OCI-LY7 (cell line): ENCODE results near the gene IPCEF1. TPM values are rescaled to one million over a fixed set of nuclear protein-coding genes. Genes with fewer than 3 reads are reported as not detected.

ENCODE experiments used
- BruUV-seq: library from RNA; stranded (reverse); fragments of 400-500 nt; replicated peaks from 2 replicates; lab custom pipeline; 2021; lab: Mats Ljungman, UMichigan
- CTCF ChIA-PET: fragments of 300-600 bp; sonication (Branson Sonifier 250); formaldehyde crosslinking; loops from one replicate; lab custom pipeline; 2022; ENCODE audit warnings: antibody characterized with exemption; ENCODE audit not compliant: unreplicated experiment; lab: Charles Lee
- POLR2A ChIA-PET: fragments of 300-600 bp; sonication (Branson Sonifier 250); formaldehyde crosslinking; loops from one replicate; lab custom pipeline; 2022; ENCODE audit warnings: antibody characterized with exemption; lab: Charles Lee
- DNase-seq: peaks from one replicate; pipeline ENCODE4 v3.0.0-alpha.2; 2015; ENCODE audit warnings: low spot score
- H2AFZ ChIP-seq: fragments of 200-600 bp; sonication (generic), shearing (Covaris generic); 2 replicates; pipeline ENCODE4 v1.6.1; 2014; ENCODE audit warnings: mild to moderate bottlenecking, antibody characterized with exemption, low read length, moderate library complexity
- H3K27ac ChIP-seq: fragments of 200-600 bp; sonication (generic); 2 replicates; pipeline ENCODE4 v1.5.1; 2014; ENCODE audit warnings: mixed run types, low read depth, mild to moderate bottlenecking, moderate library complexity, low read length, inconsistent platforms; ENCODE audit not compliant: poor library complexity, severe bottlenecking
- H3K36me3 ChIP-seq: fragments of 200-600 bp; sonication (generic); 2 replicates; pipeline ENCODE4 v1.6.1; 2014; ENCODE audit warnings: mild to moderate bottlenecking, antibody characterized with exemption, low read length, moderate library complexity, mixed read lengths; ENCODE audit not compliant: insufficient read depth
- H3K4me1 ChIP-seq: fragments of 200-600 bp; sonication (generic); 2 replicates; pipeline ENCODE4 v1.5.1; 2014; ENCODE audit warnings: mild to moderate bottlenecking, low read length; ENCODE audit not compliant: insufficient read depth, poor library complexity, severe bottlenecking
- H3K4me2 ChIP-seq: fragments of 200-600 bp; sonication (generic); 2 replicates; pipeline ENCODE4 v1.6.1; 2014; ENCODE audit warnings: mild to moderate bottlenecking, low read length
- H3K4me3 ChIP-seq: fragments of 200-600 bp; sonication (generic); 2 replicates; pipeline ENCODE4 v1.5.1; 2014; ENCODE audit warnings: mild to moderate bottlenecking, low read depth, low read length; ENCODE audit not compliant: poor library complexity, severe bottlenecking
- H3K79me2 ChIP-seq: fragments of 200-600 bp; sonication (generic); 2 replicates; pipeline ENCODE4 v1.6.1; 2016; ENCODE audit warnings: low read depth, mild to moderate bottlenecking, low read length, moderate library complexity, mixed read lengths; ENCODE audit not compliant: insufficient read depth
- H3K9me2 ChIP-seq: fragments of 200-600 bp; sonication (generic); 2 replicates; pipeline ENCODE4 v1.6.1; 2016; ENCODE audit warnings: mild to moderate bottlenecking, low read length, mixed read lengths; ENCODE audit not compliant: insufficient read depth
- H3K9me3 ChIP-seq: fragments of 200-600 bp; sonication (generic); 2 replicates; pipeline ENCODE4 v1.6.1; 2014; ENCODE audit warnings: mild to moderate bottlenecking, mixed run types, low read length, mixed read lengths
- H4K20me1 ChIP-seq: fragments of 200-600 bp; sonication (generic); 2 replicates; pipeline ENCODE4 v1.6.1; 2014; ENCODE audit warnings: mild to moderate bottlenecking, antibody characterized with exemption, low read length, moderate library complexity, mixed read lengths; ENCODE audit not compliant: insufficient read depth
- EZH2phosphoT487 ChIP-seq: fragments of 200-600 bp; sonication (generic); IDR thresholded peaks from 2 replicates; pipeline ENCODE4 v1.6.1; 2018; ENCODE audit warnings: low read depth, borderline replicate concordance, mild to moderate bottlenecking, mixed run types, antibody characterized with exemption, low read length, moderate library complexity, mixed read lengths
- intact Hi-C: fragments of 100-400 bp; cut with micrococcal nuclease; formaldehyde crosslinking; loops from one replicate; pipeline ENCODE4 v1.10.0; 2022; ENCODE audit not compliant: unreplicated experiment
- total RNA-seq, 2 experiments: library from RNA; depleted of rRNA in 1 of 2; stranded (reverse); fragments of >200 nt in 1 of 2; shearing (Covaris generic) in 1 of 2; gene quantifications; 2 replicates each; pipeline ENCODE4 v1.2.3, GENCODE V29; 2014 to 2022
- TF ChIP-seq, protein P1 (sequence below): fragments of 200-600 bp; sonication (generic); conservative IDR thresholded peaks from 2 replicates; pipeline ENCODE4 v1.5.1; 2014; ENCODE audit warnings: mild to moderate bottlenecking, antibody characterized with exemption, low read length, moderate library complexity, mixed read lengths

Gene IPCEF1
- total RNA-seq, 2 experiments from 2014 or later: not detected

DNA sequence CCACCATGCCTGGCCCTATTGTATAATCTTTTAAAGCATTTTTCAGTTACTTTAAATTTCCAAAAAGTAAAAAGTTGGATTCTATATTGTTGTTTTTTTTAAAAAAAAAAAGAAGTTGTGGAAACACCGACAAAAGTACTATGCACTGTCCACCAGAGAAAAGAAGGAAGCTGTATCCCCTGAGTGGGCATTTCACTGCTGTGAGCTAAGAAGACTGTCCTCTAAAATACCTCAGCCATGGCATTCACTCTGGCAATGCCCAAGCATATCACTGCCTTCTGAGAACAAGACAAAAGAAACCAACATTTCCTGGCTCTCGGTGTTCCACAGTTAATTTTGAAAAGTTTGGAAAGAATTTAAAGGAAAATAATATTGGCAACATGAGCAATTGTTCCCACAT, 117.8 kb downstream of the IPCEF1 start:
- Histone ChIP-seq H3K79me2 (no peaks in the 10 kb centered on the region), H3K9me2 (no peaks in the 10 kb centered on the region), H3K4me1 (no peaks in the 10 kb centered on the region), H3K9me3 (no peaks in the 10 kb centered on the region), H3K4me2 (no peak overlapping the region), H3K4me3 (no peak overlapping the region), H3K36me3 (no peaks in the 10 kb centered on the region), H3K27ac (no peak overlapping the region), H4K20me1 (no peaks in the 10 kb centered on the region), H2AFZ (no peak overlapping the region)
- BruUV-seq: no TSS peak
- POLR2A ChIA-PET: no interaction called here
- no peak for TF ChIP-seq EZH2phosphoT487
- TF ChIP-seq, protein P1, sequence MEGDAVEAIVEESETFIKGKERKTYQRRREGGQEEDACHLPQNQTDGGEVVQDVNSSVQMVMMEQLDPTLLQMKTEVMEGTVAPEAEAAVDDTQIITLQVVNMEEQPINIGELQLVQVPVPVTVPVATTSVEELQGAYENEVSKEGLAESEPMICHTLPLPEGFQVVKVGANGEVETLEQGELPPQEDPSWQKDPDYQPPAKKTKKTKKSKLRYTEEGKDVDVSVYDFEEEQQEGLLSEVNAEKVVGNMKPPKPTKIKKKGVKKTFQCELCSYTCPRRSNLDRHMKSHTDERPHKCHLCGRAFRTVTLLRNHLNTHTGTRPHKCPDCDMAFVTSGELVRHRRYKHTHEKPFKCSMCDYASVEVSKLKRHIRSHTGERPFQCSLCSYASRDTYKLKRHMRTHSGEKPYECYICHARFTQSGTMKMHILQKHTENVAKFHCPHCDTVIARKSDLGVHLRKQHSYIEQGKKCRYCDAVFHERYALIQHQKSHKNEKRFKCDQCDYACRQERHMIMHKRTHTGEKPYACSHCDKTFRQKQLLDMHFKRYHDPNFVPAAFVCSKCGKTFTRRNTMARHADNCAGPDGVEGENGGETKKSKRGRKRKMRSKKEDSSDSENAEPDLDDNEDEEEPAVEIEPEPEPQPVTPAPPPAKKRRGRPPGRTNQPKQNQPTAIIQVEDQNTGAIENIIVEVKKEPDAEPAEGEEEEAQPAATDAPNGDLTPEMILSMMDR: no peak
- no peak for DNase-seq
- CTCF ChIA-PET: no interaction called here
- intact Hi-C loops: no loop called here

DNA sequence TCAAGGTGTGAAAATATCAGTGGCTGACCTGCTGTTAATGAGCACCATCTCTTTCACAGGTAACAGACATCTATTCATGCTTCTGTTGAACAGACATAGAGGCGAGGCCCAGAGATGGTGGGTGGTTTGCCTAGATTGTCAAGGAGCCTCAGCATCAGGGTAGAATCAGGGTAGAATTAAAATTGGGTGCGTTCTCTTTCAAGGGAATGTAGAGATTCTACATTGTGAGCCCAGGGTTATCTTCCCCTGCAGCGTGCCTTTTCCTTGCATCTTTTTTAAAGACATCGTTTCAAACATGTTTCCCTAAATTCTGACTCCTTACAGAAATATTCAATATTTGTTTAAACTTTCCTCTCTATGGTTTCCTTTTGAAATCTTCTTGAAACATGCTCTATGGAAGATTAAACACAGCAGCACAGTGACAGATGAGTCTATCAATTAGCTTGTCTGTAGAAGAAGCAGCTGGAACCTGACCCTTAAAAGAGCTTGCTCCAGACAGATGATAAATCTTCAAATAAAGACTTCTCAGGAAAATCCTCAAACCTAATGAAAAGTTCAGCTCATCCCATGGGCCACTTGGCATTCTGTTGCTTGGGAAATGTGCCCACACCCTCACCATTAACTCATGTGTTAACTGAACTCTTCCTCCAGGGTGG, 119.8 kb downstream of the IPCEF1 start:
- Histone ChIP-seq H3K27ac (no peak overlapping the region), H3K9me2 (no peaks in the 10 kb centered on the region), H3K4me2 (no peak overlapping the region), H2AFZ (no peak overlapping the region), H3K79me2 (no peaks in the 10 kb centered on the region), H4K20me1 (no peaks in the 10 kb centered on the region), H3K36me3 (no peaks in the 10 kb centered on the region), H3K4me3 (no peak overlapping the region), H3K9me3 (no peaks in the 10 kb centered on the region), H3K4me1 (no peaks in the 10 kb centered on the region)
- no peak for DNase-seq
- ChIA-PET POLR2A (no interaction called here), CTCF (no interaction called here)
- TF ChIP-seq, protein P1: no peak
- no peak for TF ChIP-seq EZH2phosphoT487
- no TSS peak for BruUV-seq
- intact Hi-C loops: no loop called here

DNA sequence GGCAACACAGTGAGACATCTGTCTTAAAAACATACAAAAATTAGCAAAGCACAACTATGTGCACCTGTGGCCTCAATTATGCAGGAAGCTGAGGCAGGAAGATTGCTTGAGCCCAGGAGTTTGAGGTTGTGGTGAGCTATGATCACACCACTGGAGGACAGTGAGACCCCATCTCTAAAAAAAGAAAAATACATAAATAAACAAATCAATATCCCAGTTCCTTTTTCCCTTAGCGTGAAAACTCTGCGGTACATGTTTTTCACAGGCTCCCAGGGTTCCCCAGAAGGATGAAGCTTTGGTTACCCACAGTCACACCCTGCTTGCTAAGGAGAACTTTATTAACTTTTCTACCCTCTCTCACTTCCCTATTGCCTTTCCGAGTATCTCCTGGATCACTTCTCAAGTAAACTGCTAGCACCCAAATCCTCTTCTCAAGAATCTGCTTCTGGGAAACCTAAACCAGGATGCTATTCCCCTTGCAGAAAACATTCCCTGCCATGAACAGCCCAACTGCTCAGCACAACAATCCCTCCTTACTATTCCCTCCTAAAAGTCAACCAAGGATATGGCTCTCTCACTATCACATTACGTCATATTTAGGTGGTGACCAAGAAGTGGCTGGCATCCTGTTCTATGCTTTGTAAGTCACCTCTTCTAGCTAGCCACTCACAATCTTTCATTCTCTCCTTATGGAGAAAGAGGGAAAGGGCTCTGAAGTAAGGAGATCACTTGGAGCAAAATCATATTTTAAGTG, 122.4 kb downstream of the IPCEF1 start:
- H3K4me3 ChIP-seq: no peak overlapping the region
- no peak for TF ChIP-seq EZH2phosphoT487
- TF ChIP-seq, protein P1: no peak
- H3K79me2 ChIP-seq: no peaks in the 10 kb centered on the region
- H3K4me2 ChIP-seq: no peak overlapping the region
- ChIA-PET CTCF (no interaction called here), POLR2A (no interaction called here)
- intact Hi-C loops: no loop called here
- no peaks in the 10 kb centered on the region for H3K4me1 ChIP-seq
- H3K9me2 ChIP-seq: no peaks in the 10 kb centered on the region
- DNase-seq: no peak
- H3K27ac ChIP-seq: no peak overlapping the region
- BruUV-seq: no TSS peak
- no peaks in the 10 kb centered on the region for H3K36me3 ChIP-seq
- H4K20me1 ChIP-seq: no peaks in the 10 kb centered on the region
- no peak overlapping the region for H2AFZ ChIP-seq
- no peaks in the 10 kb centered on the region for H3K9me3 ChIP-seq
